Measurements from ENCODE around the gene S100B.
A peak's percentile ranks its signal among the peaks of the same experiment; 100 is the strongest.
"Not testable (repeated sequence)": the region's sequence is repeated elsewhere in the genome, so short reads cannot be mapped to it uniquely, and the experiment has no call there.

S100B gene

GRCh38 chr21:46604975-46605766 lies at the start of gene S100B:
Gene S100B (minus strand): TSS chr21:46605082. CDS start chr21:46602415, 2,667 bp downstream.
- no peak for DNase-seq (ENCODE audit: low read depth)

- no peak for DNase-seq (ENCODE audit: low read depth)
These were observed 46.2 kb upstream of the S100B start for GRCh38 chr21:46651121-46651520.

GRCh38 chr21:46650476-46651098 lies 45.7 kb upstream of the S100B start:
- DNase-seq (ENCODE audit: low read depth): no peak

- no peak for DNase-seq (ENCODE audit: low read depth)
These were observed 44.5 kb upstream of the S100B start for GRCh38 chr21:46649356-46649755.

- DNase-seq (ENCODE audit: low read depth): no peak
These were observed 43.7 kb upstream of the S100B start for GRCh38 chr21:46648539-46648938.

GRCh38 chr21:46646541-46647154 lies 41.8 kb upstream of the S100B start:
- no peak for DNase-seq (ENCODE audit: low read depth)

GRCh38 chr21:46645840-46646239 lies 41.0 kb upstream of the S100B start:
- DNase-seq (ENCODE audit: low read depth): no peak

GRCh38 chr21:46643379-46644177 lies 38.7 kb upstream of the S100B start:
- no peak for DNase-seq (ENCODE audit: low read depth)

- DNase-seq (ENCODE audit: low read depth): no peak
These were observed 36.8 kb upstream of the S100B start for GRCh38 chr21:46641656-46642055.

- DNase-seq (ENCODE audit: low read depth): no peak
These were observed 34.9 kb upstream of the S100B start for GRCh38 chr21:46639489-46640386.

GRCh38 chr21:46637952-46638746 lies 33.3 kb upstream of the S100B start:
- no peak for DNase-seq (ENCODE audit: low read depth)

GRCh38 chr21:46636550-46637285 lies 31.8 kb upstream of the S100B start:
- DNase-seq (ENCODE audit: low read depth): no peak

- no peak for DNase-seq (ENCODE audit: low read depth)
These were observed 31.3 kb upstream of the S100B start for GRCh38 chr21:46636181-46636512.

- peak; percentile 91 for DNase-seq (ENCODE audit: low read depth)
These were observed 30.7 kb upstream of the S100B start, which contains the start of gene PRMT2 for GRCh38 chr21:46635324-46636180. Gene PRMT2 (plus strand): TSS chr21:46635674. CDS start chr21:46636952, 1,278 bp downstream.

GRCh38 chr21:46634966-46635323 lies 30.1 kb upstream of the S100B start:
- peak; percentile 82 for DNase-seq (ENCODE audit: low read depth)

- DNase-seq (ENCODE audit: low read depth): no peak
These were observed 29.5 kb upstream of the S100B start for GRCh38 chr21:46634427-46634826.

GRCh38 chr21:46633566-46633965 lies 28.7 kb upstream of the S100B start:
- no peak for DNase-seq (ENCODE audit: low read depth)

- DNase-seq (ENCODE audit: low read depth): not testable (repeated sequence)
These were observed 26.0 kb upstream of the S100B start for GRCh38 chr21:46630915-46631314.

GRCh38 chr21:46628868-46629267 lies 24.0 kb upstream of the S100B start:
- DNase-seq (ENCODE audit: low read depth): no peak
